HEK293 (cell line): ENCODE data around the gene CDC42SE1.

Source experiments
- ZBTB17 ChIP-seq: fragments of 450-650 bp; formaldehyde crosslinking; IDR thresholded peaks from 2 replicates; pipeline ENCODE4 v1.5.1; 2016; ENCODE audit warnings: missing biosample characterization, missing genetic modification characterization
- ZNF341 ChIP-seq: fragments of 450-650 bp; formaldehyde crosslinking; IDR thresholded peaks from 2 replicates; pipeline ENCODE4; 2016; ENCODE audit warnings: low read depth, missing biosample characterization, missing genetic modification characterization
- ZNF670 ChIP-seq: fragments of 450-650 bp; formaldehyde crosslinking; IDR thresholded peaks from 2 replicates; pipeline ENCODE4 v1.5.1; 2016; ENCODE audit warnings: missing biosample characterization, missing genetic modification characterization, low read depth

GRCh38 chr1:151072224-151072623 lies 12.8 kb upstream of the CDC42SE1 start:
- TF ChIP-seq ZBTB17 (tag by site-specific recombination) (no peak), ZNF670 (no peak), ZNF341 (tag by site-specific recombination) (no peak)
